ENCODE measurements around the gene CDH4. TPM values are rescaled to one million over a fixed set of nuclear protein-coding genes. Genes with fewer than 3 reads are reported as not detected.
"Not testable (repeated sequence)": the region's sequence is repeated elsewhere in the genome, so short reads cannot be mapped to it uniquely, and the experiment has no call there.

CDH4 gene
- total and polyA plus RNA-seq, 2 donors from 2014 or later, result 1.1 TPM; not detected in 1

DNA sequence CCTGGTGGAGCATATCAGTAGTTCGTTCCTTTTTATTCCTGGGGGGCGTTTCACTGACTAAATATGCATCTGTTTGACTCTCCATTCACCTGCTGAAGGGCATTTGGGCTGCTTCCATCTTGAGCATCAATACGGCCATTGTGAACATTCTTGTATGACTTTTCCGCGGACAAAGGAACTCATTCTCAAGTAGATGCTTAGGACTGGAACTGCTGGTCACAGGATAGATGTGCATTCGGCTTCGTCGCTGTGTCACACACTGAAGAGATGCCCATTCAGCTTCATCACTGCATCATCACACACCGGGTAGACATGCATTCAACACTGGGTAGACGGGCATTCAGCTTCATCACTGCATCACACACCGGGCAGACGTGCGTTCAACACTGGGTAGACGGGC lies 718.3 kb downstream of the CDH4 start:
- DNase-seq (no peak), FAIRE-seq (no peak)
- Histone ChIP-seq H3K4me3 (ENCODE audit: low read length in 3 of 3) (no peak overlapping the region), H3K27ac (ENCODE audit: low read depth in 2 of 2, low read length in 2 of 2) (no peak overlapping the region), H3K9me3 (ENCODE audit: control insufficient read depth in 2 of 3, insufficient read depth in 1 of 3, low read length in 3 of 3) (no peaks in the 10 kb centered on the region), H3K36me3 (ENCODE audit: control insufficient read depth in 2 of 3, insufficient read depth in 3 of 3, low read length in 3 of 3) (peaks cover 4 to 21% (median 10%) of the 10 kb centered on the region in 3 donors), H3K27me3 (ENCODE audit: control insufficient read depth, insufficient read depth, low read length) (no peaks in the 10 kb centered on the region), H3K4me1 (ENCODE audit: control insufficient read depth in 2 of 3, insufficient read depth in 2 of 3, low read depth in 1 of 3, low read length in 3 of 3) (no peaks in the 10 kb centered on the region), H3K9ac (ENCODE audit: low read length in 3 of 3) (no peak overlapping the region)
- intact Hi-C loops (cut with DNase I), result no loop called here
- TF ChIP-seq, protein P1, sequence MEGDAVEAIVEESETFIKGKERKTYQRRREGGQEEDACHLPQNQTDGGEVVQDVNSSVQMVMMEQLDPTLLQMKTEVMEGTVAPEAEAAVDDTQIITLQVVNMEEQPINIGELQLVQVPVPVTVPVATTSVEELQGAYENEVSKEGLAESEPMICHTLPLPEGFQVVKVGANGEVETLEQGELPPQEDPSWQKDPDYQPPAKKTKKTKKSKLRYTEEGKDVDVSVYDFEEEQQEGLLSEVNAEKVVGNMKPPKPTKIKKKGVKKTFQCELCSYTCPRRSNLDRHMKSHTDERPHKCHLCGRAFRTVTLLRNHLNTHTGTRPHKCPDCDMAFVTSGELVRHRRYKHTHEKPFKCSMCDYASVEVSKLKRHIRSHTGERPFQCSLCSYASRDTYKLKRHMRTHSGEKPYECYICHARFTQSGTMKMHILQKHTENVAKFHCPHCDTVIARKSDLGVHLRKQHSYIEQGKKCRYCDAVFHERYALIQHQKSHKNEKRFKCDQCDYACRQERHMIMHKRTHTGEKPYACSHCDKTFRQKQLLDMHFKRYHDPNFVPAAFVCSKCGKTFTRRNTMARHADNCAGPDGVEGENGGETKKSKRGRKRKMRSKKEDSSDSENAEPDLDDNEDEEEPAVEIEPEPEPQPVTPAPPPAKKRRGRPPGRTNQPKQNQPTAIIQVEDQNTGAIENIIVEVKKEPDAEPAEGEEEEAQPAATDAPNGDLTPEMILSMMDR (IDR thresholded peaks at IDR 0.05; ENCODE audit: borderline replicate concordance, extremely low read depth, insufficient read depth), result no peak

DNA sequence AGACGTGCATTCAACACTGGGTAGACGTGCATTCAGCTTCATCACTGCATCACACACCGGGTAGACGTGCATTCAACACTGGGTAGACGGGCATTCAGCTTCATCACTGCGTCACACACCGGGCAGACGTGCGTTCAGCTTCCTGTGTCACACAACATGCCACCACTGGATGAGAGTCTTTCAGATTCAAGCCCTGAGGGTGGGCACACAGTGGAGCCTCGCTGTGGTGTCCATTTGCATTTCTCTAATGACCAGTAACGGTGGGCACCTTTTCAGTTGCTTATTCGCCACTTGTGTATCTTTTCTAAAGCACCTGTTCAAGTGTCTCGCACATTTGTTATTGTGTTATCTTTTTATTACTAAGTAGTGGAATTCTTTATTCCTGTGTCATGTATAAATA lies 719.5 kb downstream of the CDH4 start:
- intact Hi-C loops (cut with DNase I); H3K4me1 ChIP-seq (ENCODE audit: control insufficient read depth in 2 of 3, insufficient read depth in 2 of 3, low read depth in 1 of 3, low read length in 3 of 3); H3K27ac ChIP-seq (ENCODE audit: low read depth in 2 of 2, low read length in 2 of 2); FAIRE-seq; H3K9ac ChIP-seq (ENCODE audit: low read length in 3 of 3); H3K27me3 ChIP-seq (ENCODE audit: control insufficient read depth, insufficient read depth, low read length); DNase-seq; H3K9me3 ChIP-seq (ENCODE audit: control insufficient read depth in 2 of 3, insufficient read depth in 1 of 3, low read length in 3 of 3); H3K4me3 ChIP-seq (ENCODE audit: low read length in 3 of 3): not testable (repeated sequence)
- peaks cover 4 to 28% (median 10%) of the 10 kb centered on the region in 3 donors for H3K36me3 ChIP-seq (ENCODE audit: control insufficient read depth in 2 of 3, insufficient read depth in 3 of 3, low read length in 3 of 3)

DNA sequence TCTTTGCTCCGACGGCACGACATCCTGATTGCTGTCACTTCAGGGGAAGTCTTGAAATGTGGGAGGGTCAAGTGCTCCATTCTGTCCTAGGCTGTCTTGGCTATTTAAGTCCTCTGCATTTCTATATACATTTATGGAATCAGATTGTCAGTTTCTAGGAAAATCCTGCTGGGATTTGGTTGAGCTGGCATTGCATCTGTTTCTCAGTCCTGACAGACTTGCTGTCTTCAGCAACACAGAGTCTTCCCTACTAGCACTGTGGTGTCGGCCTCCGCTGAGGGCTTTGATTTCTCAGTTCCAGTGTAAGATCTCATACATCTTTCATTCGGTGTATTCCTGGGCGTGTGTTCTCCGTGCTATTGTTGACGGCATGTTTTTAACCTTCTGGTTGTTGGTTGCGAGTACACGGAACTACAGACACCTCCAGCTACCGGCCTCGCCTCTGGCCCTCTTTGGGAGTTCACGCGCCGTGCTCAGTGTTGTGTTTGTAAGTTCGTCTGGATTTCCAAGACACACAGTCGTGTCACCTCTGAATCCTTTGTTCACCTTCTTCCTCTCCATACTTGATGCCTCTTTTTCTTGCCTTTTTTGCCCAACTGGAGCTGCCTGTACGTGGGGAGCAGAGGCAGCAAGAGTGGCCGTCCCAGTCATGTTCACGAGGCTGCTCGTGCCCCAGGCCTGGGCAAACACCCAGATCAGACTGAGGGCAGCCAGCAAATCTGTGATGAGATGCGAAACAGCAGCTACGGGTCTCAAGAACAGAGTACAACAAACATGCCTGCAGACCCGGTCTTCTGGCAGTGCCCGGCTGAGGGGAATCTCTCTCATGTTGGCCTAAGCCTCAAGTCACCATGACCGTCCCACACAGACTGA lies 720.8 kb downstream of the CDH4 start:
- Histone ChIP-seq H3K27ac (ENCODE audit: low read depth in 2 of 2, low read length in 2 of 2) (no peak overlapping the region), H3K9ac (ENCODE audit: low read length in 3 of 3) (no peak overlapping the region), H3K27me3 (ENCODE audit: control insufficient read depth, insufficient read depth, low read length) (no peaks in the 10 kb centered on the region), H3K9me3 (ENCODE audit: control insufficient read depth in 2 of 3, insufficient read depth in 1 of 3, low read length in 3 of 3) (no peaks in the 10 kb centered on the region), H3K4me3 (ENCODE audit: low read length in 3 of 3) (no peak overlapping the region), H3K36me3 (ENCODE audit: control insufficient read depth in 2 of 3, insufficient read depth in 3 of 3, low read length in 3 of 3) (peaks cover 4 to 29% (median 10%) of the 10 kb centered on the region in 3 donors), H3K4me1 (ENCODE audit: control insufficient read depth in 2 of 3, insufficient read depth in 2 of 3, low read depth in 1 of 3, low read length in 3 of 3) (no peaks in the 10 kb centered on the region)
- FAIRE-seq, result no peak
- TF ChIP-seq, protein P1 (IDR thresholded peaks at IDR 0.05; ENCODE audit: borderline replicate concordance, extremely low read depth, insufficient read depth), result no peak
- intact Hi-C loops (cut with DNase I), result no loop called here
- DNase-seq, result no peak

DNA sequence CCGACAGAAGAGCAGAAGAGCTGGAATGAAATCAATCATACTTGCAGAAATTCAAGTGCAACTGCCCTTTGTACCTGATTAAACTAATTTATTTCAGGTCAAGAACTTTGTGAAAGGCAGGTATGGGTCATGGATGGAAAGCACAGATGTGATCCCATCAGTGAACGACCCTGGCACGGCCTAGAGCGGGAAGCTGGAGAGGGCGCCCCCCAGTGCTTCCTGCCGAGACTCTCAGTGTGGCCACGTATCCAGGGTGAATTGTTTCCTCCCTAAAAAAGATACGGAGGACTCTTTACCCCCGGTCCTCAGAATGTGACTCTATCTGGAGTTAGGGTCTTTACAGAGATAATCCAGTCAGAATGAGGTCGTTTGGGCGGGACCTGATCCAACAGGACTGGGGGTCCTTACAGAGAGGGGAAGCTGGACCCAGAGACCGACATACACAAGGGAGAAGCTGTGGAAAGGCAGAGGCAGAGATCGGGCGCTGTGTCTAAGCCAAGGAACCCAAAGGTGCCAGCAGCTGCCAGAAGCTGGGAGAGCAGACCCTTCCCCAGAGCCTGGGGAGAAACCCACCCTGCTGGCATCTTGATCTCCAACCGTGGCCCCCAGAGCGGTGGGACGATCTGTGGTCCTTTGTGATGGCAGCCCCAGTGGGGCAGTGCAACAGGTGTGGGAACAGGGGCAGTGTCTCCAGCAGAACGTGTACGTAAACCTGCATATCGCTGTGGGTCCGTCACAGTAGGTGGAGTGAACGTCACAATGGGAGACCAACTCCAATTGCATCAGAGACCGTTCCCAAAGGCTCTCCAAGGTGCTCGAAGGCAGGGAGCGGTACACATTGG lies 721.7 kb downstream of the CDH4 start:
- FAIRE-seq, result no peak
- intact Hi-C loops (cut with DNase I), result no loop called here

More for the DNA sequence above, 721.7 kb downstream of the CDH4 start:
- H3K36me3 ChIP-seq (ENCODE audit: control insufficient read depth in 2 of 3, insufficient read depth in 3 of 3, low read length in 3 of 3), result peaks cover 4 to 29% (median 10%) of the 10 kb centered on the region in 3 donors
- no peak overlapping the region for H3K9ac ChIP-seq (ENCODE audit: low read length in 3 of 3)
- no peaks in the 10 kb centered on the region for H3K9me3 ChIP-seq (ENCODE audit: control insufficient read depth in 2 of 3, insufficient read depth in 1 of 3, low read length in 3 of 3)
- TF ChIP-seq, protein P1 (IDR thresholded peaks at IDR 0.05; ENCODE audit: borderline replicate concordance, extremely low read depth, insufficient read depth), result no peak
- no peak overlapping the region for H3K4me3 ChIP-seq (ENCODE audit: low read length in 3 of 3)
- H3K27ac ChIP-seq (ENCODE audit: low read depth in 2 of 2, low read length in 2 of 2), result no peak overlapping the region
- no peaks in the 10 kb centered on the region for H3K27me3 ChIP-seq (ENCODE audit: control insufficient read depth, insufficient read depth, low read length)
- H3K4me1 ChIP-seq (ENCODE audit: control insufficient read depth in 2 of 3, insufficient read depth in 2 of 3, low read depth in 1 of 3, low read length in 3 of 3), result no peaks in the 10 kb centered on the region
- no peak for DNase-seq

Data from kidney (tissue), 14 donors.